ENCODE measurements around the gene GCHFR. TPM values are rescaled to one million over a fixed set of nuclear protein-coding genes. Genes with fewer than 3 reads are reported as not detected.

Gene GCHFR
- total RNA-seq, 2 experiments from 2014 or later = 13.5 to 14.8 TPM

GRCh38 chr15:40773496-40773895 is 9.6 kb downstream of the GCHFR start:
- no peak overlapping the region for H3K27ac Mint-ChIP-seq
- no peaks in the 10 kb centered on the region for H3K9me3 Mint-ChIP-seq
- no peak for DNase-seq
- TF ChIP-seq CTCF (IDR thresholded peaks at IDR 0.05) = no peak
- Histone ChIP-seq H3K4me1 (ENCODE audit: insufficient read depth, low read length) (peaks cover 28% of the 10 kb centered on the region), H3K9me3 (ENCODE audit: control insufficient read depth in 1 of 2, insufficient read depth in 1 of 2, low read length in 2 of 2) (no peaks in the 10 kb centered on the region), H3K36me3 (ENCODE audit: insufficient read depth, low read length) (peaks cover 60% of the 10 kb centered on the region), H3K4me3 (ENCODE audit: low read length) (no peak overlapping the region), H3K27ac (ENCODE audit: low read depth in 1 of 2, low read length in 2 of 2) (no peak overlapping the region), H3K27me3 (ENCODE audit: control insufficient read depth in 1 of 2, insufficient read depth in 2 of 2, low read length in 2 of 2) (no peaks in the 10 kb centered on the region)
- ChIA-PET POLR2A (no interaction called here), CTCF (no interaction called here)
- H3K4me3 Mint-ChIP-seq = no peak overlapping the region
- no peaks in the 10 kb centered on the region for H3K27me3 Mint-ChIP-seq
- peaks cover 19% of the 10 kb centered on the region for H3K4me1 Mint-ChIP-seq (ENCODE audit: low read depth)
- intact Hi-C loops (cut with DNase I, micrococcal nuclease) = no loop called here
- H3K36me3 Mint-ChIP-seq (ENCODE audit: low read depth) = peaks cover 62% of the 10 kb centered on the region
- ATAC-seq (ENCODE audit: poor library complexity) = no peak

GRCh38 chr15:40773902-40774301 is 10.0 kb downstream of the GCHFR start:
- Mint-ChIP-seq H3K36me3 (ENCODE audit: low read depth) (peaks cover 64% of the 10 kb centered on the region), H3K4me1 (ENCODE audit: low read depth) (peaks cover 15% of the 10 kb centered on the region), H3K9me3 (no peaks in the 10 kb centered on the region), H3K27ac (no peak overlapping the region), H3K27me3 (no peaks in the 10 kb centered on the region), H3K4me3 (no peak overlapping the region)
- POLR2A ChIA-PET = no interaction called here
- H3K4me3 ChIP-seq (ENCODE audit: low read length) = no peak overlapping the region
- CTCF ChIA-PET = no interaction called here
- intact Hi-C loops (cut with DNase I, micrococcal nuclease) = no loop called here
- no peak overlapping the region for H3K27ac ChIP-seq (ENCODE audit: low read depth in 1 of 2, low read length in 2 of 2)
- no peak for TF ChIP-seq CTCF (IDR thresholded peaks at IDR 0.05)
- no peak for ATAC-seq (ENCODE audit: poor library complexity)
- H3K36me3 ChIP-seq (ENCODE audit: insufficient read depth, low read length) = peaks cover 64% of the 10 kb centered on the region
- H3K27me3 ChIP-seq (ENCODE audit: control insufficient read depth in 1 of 2, insufficient read depth in 2 of 2, low read length in 2 of 2) = no peaks in the 10 kb centered on the region
- DNase-seq = no peak
- H3K9me3 ChIP-seq (ENCODE audit: control insufficient read depth in 1 of 2, insufficient read depth in 1 of 2, low read length in 2 of 2) = no peaks in the 10 kb centered on the region
- H3K4me1 ChIP-seq (ENCODE audit: insufficient read depth, low read length) = peaks cover 25% of the 10 kb centered on the region

GRCh38 chr15:40775007-40775406 is 11.1 kb downstream of the GCHFR start:
- no peak for ATAC-seq (ENCODE audit: poor library complexity)
- H3K27me3 ChIP-seq (ENCODE audit: control insufficient read depth in 1 of 2, insufficient read depth in 2 of 2, low read length in 2 of 2) = no peaks in the 10 kb centered on the region
- TF ChIP-seq CTCF (IDR thresholded peaks at IDR 0.05) = no peak
- H3K4me1 ChIP-seq (ENCODE audit: insufficient read depth, low read length) = peaks cover 14% of the 10 kb centered on the region
- peaks cover 73% of the 10 kb centered on the region for H3K36me3 ChIP-seq (ENCODE audit: insufficient read depth, low read length)
- Mint-ChIP-seq H3K27me3 (no peaks in the 10 kb centered on the region), H3K4me1 (ENCODE audit: low read depth) (peaks cover 4% of the 10 kb centered on the region), H3K27ac (no peak overlapping the region), H3K9me3 (no peaks in the 10 kb centered on the region), H3K4me3 (no peak overlapping the region), H3K36me3 (ENCODE audit: low read depth) (peaks cover 65% of the 10 kb centered on the region)
- no peak overlapping the region for H3K27ac ChIP-seq (ENCODE audit: low read depth in 1 of 2, low read length in 2 of 2)
- H3K9me3 ChIP-seq (ENCODE audit: control insufficient read depth in 1 of 2, insufficient read depth in 1 of 2, low read length in 2 of 2) = no peaks in the 10 kb centered on the region
- CTCF ChIA-PET = no interaction called here
- POLR2A ChIA-PET = no interaction called here
- intact Hi-C loops (cut with DNase I, micrococcal nuclease) = no loop called here
- no peak for DNase-seq
- no peak overlapping the region for H3K4me3 ChIP-seq (ENCODE audit: low read length)

All from CD4-positive, alpha-beta T cell (primary cell).